OCI-LY7 (cell line): ENCODE data around the gene ZBTB16.

Experiments used
- EZH2phosphoT487 ChIP-seq: fragments of 200-600 bp; sonication (generic); IDR thresholded peaks from 2 replicates; pipeline ENCODE4 v1.6.1; 2018; ENCODE audit warnings: low read depth, borderline replicate concordance, mild to moderate bottlenecking, mixed run types, antibody characterized with exemption, low read length, moderate library complexity, mixed read lengths
- TF ChIP-seq, protein P1 (sequence below): fragments of 200-600 bp; sonication (generic); conservative IDR thresholded peaks from 2 replicates; pipeline ENCODE4 v1.5.1; 2014; ENCODE audit warnings: mild to moderate bottlenecking, antibody characterized with exemption, low read length, moderate library complexity, mixed read lengths

DNA sequence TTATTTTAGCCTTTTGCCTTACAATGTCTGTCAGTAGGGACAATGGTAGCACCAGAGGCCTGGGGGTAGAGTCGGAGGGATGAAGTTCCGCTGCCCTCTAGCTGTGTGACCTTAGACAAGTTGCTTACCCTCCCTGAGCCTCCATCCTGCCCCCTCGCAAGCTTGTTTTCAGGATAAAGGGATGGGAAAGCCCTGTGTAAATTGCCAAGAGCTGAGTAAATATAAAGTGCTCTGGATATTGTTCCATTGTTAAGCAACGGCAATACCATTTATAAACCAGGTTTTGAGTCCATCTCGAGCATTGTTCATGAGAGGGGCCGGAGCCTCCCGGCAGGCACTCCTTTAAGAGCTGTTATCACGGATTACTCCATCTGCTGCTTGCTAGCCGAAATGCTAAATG lies 72.9 kb downstream of the ZBTB16 start:
- TF ChIP-seq, protein P1, sequence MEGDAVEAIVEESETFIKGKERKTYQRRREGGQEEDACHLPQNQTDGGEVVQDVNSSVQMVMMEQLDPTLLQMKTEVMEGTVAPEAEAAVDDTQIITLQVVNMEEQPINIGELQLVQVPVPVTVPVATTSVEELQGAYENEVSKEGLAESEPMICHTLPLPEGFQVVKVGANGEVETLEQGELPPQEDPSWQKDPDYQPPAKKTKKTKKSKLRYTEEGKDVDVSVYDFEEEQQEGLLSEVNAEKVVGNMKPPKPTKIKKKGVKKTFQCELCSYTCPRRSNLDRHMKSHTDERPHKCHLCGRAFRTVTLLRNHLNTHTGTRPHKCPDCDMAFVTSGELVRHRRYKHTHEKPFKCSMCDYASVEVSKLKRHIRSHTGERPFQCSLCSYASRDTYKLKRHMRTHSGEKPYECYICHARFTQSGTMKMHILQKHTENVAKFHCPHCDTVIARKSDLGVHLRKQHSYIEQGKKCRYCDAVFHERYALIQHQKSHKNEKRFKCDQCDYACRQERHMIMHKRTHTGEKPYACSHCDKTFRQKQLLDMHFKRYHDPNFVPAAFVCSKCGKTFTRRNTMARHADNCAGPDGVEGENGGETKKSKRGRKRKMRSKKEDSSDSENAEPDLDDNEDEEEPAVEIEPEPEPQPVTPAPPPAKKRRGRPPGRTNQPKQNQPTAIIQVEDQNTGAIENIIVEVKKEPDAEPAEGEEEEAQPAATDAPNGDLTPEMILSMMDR: no peak
- TF ChIP-seq EZH2phosphoT487: no peak
